HepG2 (cell line): ENCODE results near the gene MEAF6. TPM values are rescaled to one million over a fixed set of nuclear protein-coding genes. Genes with fewer than 3 reads are reported as not detected.

ENCODE experiments used
- GABPA ChIP-seq, 2 experiments: IDR thresholded peaks; 2 replicates each; pipeline ENCODE4 v1.6.1; 2011 to 2016; ENCODE audit warnings: low read depth in 2 of 2, low read length in 1 of 2, missing biosample characterization in 1 of 2, missing genetic modification characterization in 1 of 2
- JARID2 ChIP-seq: sonication (generic); formaldehyde crosslinking; IDR thresholded peaks from 2 replicates; pipeline ENCODE4 v1.8.1; 2023; ENCODE audit warnings: missing genetic modification reagents, inconsistent platforms; ENCODE audit not compliant: insufficient replicate concordance
- KDM6A ChIP-seq: IDR thresholded peaks from 2 replicates; pipeline ENCODE4 v1.6.1; 2016; ENCODE audit warnings: low read depth
- KLF11 ChIP-seq: IDR thresholded peaks from 2 replicates; pipeline ENCODE4 v1.6.1; 2016; ENCODE audit warnings: missing compliant biosample characterization
- MXD4 ChIP-seq: IDR thresholded peaks from 2 replicates; pipeline ENCODE4 v1.6.1; 2016; ENCODE audit warnings: mild to moderate bottlenecking, missing biosample characterization, missing genetic modification reagents
- PHF21A ChIP-seq: sonication (generic); formaldehyde crosslinking; IDR thresholded peaks from 2 replicates; pipeline ENCODE4 v1.5.0; 2020; ENCODE audit warnings: mild to moderate bottlenecking, missing genetic modification reagents
- RBM22 ChIP-seq: fragments of 200-400 bp; formaldehyde crosslinking; optimal IDR thresholded peaks from 2 replicates; pipeline ENCODE3; 2017; ENCODE audit warnings: mild to moderate bottlenecking, low read length, moderate library complexity
- SMAD1 ChIP-seq: sonication (generic); formaldehyde crosslinking; IDR thresholded peaks from 2 replicates; pipeline ENCODE4 v1.4.0; 2020; ENCODE audit warnings: missing genetic modification reagents, low read depth, mild to moderate bottlenecking, borderline replicate concordance
- SP5 ChIP-seq: IDR thresholded peaks from 2 replicates; pipeline ENCODE4 v1.6.1; 2016; ENCODE audit warnings: low read depth, borderline replicate concordance
- ZC3H13 ChIP-seq: sonication (generic); formaldehyde crosslinking; IDR thresholded peaks from 2 replicates; pipeline ENCODE4 v1.8.1; 2023; ENCODE audit warnings: mild to moderate bottlenecking, missing genetic modification reagents, moderate library complexity
- ZC3H4 ChIP-seq: sonication (generic); formaldehyde crosslinking; IDR thresholded peaks from 2 replicates; pipeline ENCODE4 v1.4.0; 2020; ENCODE audit warnings: missing genetic modification reagents, borderline replicate concordance
- ZNF138 ChIP-seq: sonication (generic); formaldehyde crosslinking; IDR thresholded peaks from 2 replicates; pipeline ENCODE4 v1.5.0; 2020; ENCODE audit warnings: mild to moderate bottlenecking, low read depth, missing genetic modification reagents
- ZNF17 ChIP-seq: sonication (generic); formaldehyde crosslinking; IDR thresholded peaks from 2 replicates; pipeline ENCODE4 v1.5.0; 2020; ENCODE audit warnings: mild to moderate bottlenecking, missing genetic modification reagents
- ZNF224 ChIP-seq: sonication (generic); formaldehyde crosslinking; IDR thresholded peaks from 2 replicates; pipeline ENCODE4 v1.5.0; 2020; ENCODE audit warnings: mild to moderate bottlenecking, missing genetic modification reagents
- ZNF282 ChIP-seq: fragments of 450-650 bp; IDR thresholded peaks from 2 replicates; pipeline ENCODE4 v1.6.1; 2018; ENCODE audit not compliant: partially characterized antibody
- ZNF350 ChIP-seq: sonication (generic); formaldehyde crosslinking; IDR thresholded peaks from 2 replicates; pipeline ENCODE4 v1.4.0; 2020; ENCODE audit warnings: mild to moderate bottlenecking, low read depth, missing genetic modification reagents, borderline replicate concordance
- ZNF441 ChIP-seq: sonication (generic); formaldehyde crosslinking; IDR thresholded peaks from 2 replicates; pipeline ENCODE4 v1.7.0; 2021; ENCODE audit warnings: missing genetic modification reagents, borderline replicate concordance
- ZNF614 ChIP-seq: IDR thresholded peaks from 2 replicates; pipeline ENCODE4 v1.6.1; 2018; ENCODE audit warnings: missing biosample characterization, missing genetic modification reagents, inconsistent platforms, borderline replicate concordance
- ZNF678 ChIP-seq: sonication (generic); formaldehyde crosslinking; IDR thresholded peaks from 2 replicates; pipeline ENCODE4 v1.4.0; 2020; ENCODE audit warnings: mild to moderate bottlenecking, missing genetic modification reagents
- polyA plus RNA-seq, 8 experiments: library from polyadenylated mRNA; depleted of rRNA in 3 of 8; stranded (reverse) in 7 of 8; unstranded in 1 of 8; fragments of >200 nt; fragmentation: Illumina TruSeq in 4 of 8; extraction: Trizol in 4 of 8; gene quantifications; 2 replicates each; pipeline versions ENCODE4 v1.2.1 to v1.2.3, GENCODE V29; 2011 to 2016; ENCODE audit warnings: low read depth in 4 of 8, missing spikeins in 1 of 8, mixed read lengths in 1 of 8; ENCODE audit not compliant: insufficient read depth in 1 of 8
- total RNA-seq, 5 experiments: library from RNA; depleted of rRNA; stranded (reverse); fragments of >200 nt; fragmentation: Illumina TruSeq; extraction: Trizol; gene quantifications; 2 replicates each; pipeline ENCODE4 v1.2.3, GENCODE V29; 2016; ENCODE audit warnings: low read depth in 1 of 5
- TF ChIP-seq, protein P1 (sequence below): sonication (generic); formaldehyde crosslinking; IDR thresholded peaks from 2 replicates; pipeline ENCODE4 v1.8.1; 2023; ENCODE audit warnings: mild to moderate bottlenecking, missing genetic modification reagents
- TF ChIP-seq, protein P2 (sequence below): IDR thresholded peaks from 2 replicates; pipeline ENCODE4 v1.6.1; 2016; ENCODE audit warnings: control low read depth
- TF ChIP-seq, protein P3 (sequence below): sonication (generic); formaldehyde crosslinking; IDR thresholded peaks from 2 replicates; pipeline ENCODE4 v1.9.0; 2021; ENCODE audit warnings: mild to moderate bottlenecking, missing genetic modification reagents

Gene MEAF6
- total and polyA plus RNA-seq, 2 of the 13 experiments (the other 11 are each of a cell fraction or from before 2014, with no cell fraction given), result 29.5 to 45.6 TPM

DNA sequence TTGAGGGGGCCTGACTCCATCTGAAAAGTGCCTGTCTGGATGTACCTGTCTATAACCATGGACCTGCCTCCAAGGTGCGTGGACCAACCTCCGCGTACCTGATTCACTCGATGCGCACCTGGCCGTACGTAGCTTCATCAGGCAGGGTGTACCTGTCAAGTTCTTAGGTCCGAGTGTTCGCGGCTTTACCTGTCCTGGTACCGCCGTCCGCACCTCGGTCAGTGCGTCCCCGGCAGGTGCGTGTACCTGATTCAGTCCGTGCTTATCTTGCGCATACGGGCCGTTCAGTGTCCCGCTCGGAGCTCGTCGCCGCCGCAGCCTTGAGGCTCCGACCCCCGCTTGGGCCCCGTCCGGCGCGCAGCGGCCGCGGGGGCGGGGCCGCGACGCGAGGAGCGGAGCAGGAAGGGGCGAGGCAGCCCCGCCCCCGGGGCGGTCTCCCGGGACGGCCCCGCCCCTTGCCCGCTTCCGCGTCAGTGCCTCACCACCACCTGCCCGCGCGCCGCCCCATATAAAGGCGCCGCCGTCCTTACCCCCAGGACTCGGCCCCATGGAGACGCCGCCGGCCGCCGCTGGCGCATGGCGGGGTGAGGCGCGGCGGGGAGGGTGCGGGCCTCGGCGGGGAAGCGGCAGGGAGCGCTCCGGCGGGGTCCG, 40.4 kb downstream of the MEAF6 start, which contains the start of gene ZC3H12A (continued):
- TF ChIP-seq ZNF224, result no peak
- no peak; the same call in 1 of the 2 replicates for TF ChIP-seq SMAD1 (CRISPR knock-in tag)
- no peak for TF ChIP-seq ZNF138 (CRISPR knock-in tag)
- TF ChIP-seq KLF11, result no peak
- TF ChIP-seq ZNF678 (CRISPR knock-in tag), result no peak
- TF ChIP-seq JARID2 (CRISPR knock-in tag), result no peak
- TF ChIP-seq RBM22, result no peak
- TF ChIP-seq MXD4 (CRISPR knock-in tag), result 0 out of 2 replicates have a peak, but pooled peaks have one; percentile 49
- TF ChIP-seq ZC3H4 (CRISPR knock-in tag), result no peak
- no peak for TF ChIP-seq ZNF17
- TF ChIP-seq ZNF441 (CRISPR knock-in tag), result no peak
- 0 out of 2 replicates have a peak, but pooled peaks have one; percentile 13 for TF ChIP-seq ZNF614 (CRISPR knock-in tag)
- TF ChIP-seq, protein P1, sequence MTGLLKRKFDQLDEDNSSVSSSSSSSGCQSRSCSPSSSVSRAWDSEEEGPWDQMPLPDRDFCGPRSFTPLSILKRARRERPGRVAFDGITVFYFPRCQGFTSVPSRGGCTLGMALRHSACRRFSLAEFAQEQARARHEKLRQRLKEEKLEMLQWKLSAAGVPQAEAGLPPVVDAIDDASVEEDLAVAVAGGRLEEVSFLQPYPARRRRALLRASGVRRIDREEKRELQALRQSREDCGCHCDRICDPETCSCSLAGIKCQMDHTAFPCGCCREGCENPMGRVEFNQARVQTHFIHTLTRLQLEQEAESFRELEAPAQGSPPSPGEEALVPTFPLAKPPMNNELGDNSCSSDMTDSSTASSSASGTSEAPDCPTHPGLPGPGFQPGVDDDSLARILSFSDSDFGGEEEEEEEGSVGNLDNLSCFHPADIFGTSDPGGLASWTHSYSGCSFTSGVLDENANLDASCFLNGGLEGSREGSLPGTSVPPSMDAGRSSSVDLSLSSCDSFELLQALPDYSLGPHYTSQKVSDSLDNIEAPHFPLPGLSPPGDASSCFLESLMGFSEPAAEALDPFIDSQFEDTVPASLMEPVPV (CRISPR knock-in tag), result no peak
- TF ChIP-seq ZC3H13 (CRISPR knock-in tag), result peak; percentile 47; the same call in 1 of the 2 replicates
- TF ChIP-seq SP5 (CRISPR knock-in tag), result 0 out of 2 replicates have a peak, but pooled peaks have one; percentile 19
- TF ChIP-seq, protein P2, sequence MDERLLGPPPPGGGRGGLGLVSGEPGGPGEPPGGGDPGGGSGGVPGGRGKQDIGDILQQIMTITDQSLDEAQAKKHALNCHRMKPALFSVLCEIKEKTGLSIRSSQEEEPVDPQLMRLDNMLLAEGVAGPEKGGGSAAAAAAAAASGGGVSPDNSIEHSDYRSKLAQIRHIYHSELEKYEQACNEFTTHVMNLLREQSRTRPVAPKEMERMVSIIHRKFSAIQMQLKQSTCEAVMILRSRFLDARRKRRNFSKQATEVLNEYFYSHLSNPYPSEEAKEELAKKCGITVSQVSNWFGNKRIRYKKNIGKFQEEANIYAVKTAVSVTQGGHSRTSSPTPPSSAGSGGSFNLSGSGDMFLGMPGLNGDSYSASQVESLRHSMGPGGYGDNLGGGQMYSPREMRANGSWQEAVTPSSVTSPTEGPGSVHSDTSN (CRISPR knock-in tag), result no peak
- no peak for TF ChIP-seq ZNF350 (CRISPR knock-in tag)
- TF ChIP-seq GABPA (IDR thresholded peaks at IDR 0.05; ENCODE audit: low read depth, low read length), result no peak
- TF ChIP-seq GABPA (CRISPR knock-in tag; IDR thresholded peaks at IDR 0.05; ENCODE audit: low read depth), result no peak
- no peak for TF ChIP-seq KDM6A (CRISPR knock-in tag)
- peak; percentile 1; the same call in 1 of the 2 replicates for TF ChIP-seq PHF21A (CRISPR knock-in tag)
- TF ChIP-seq, protein P3, sequence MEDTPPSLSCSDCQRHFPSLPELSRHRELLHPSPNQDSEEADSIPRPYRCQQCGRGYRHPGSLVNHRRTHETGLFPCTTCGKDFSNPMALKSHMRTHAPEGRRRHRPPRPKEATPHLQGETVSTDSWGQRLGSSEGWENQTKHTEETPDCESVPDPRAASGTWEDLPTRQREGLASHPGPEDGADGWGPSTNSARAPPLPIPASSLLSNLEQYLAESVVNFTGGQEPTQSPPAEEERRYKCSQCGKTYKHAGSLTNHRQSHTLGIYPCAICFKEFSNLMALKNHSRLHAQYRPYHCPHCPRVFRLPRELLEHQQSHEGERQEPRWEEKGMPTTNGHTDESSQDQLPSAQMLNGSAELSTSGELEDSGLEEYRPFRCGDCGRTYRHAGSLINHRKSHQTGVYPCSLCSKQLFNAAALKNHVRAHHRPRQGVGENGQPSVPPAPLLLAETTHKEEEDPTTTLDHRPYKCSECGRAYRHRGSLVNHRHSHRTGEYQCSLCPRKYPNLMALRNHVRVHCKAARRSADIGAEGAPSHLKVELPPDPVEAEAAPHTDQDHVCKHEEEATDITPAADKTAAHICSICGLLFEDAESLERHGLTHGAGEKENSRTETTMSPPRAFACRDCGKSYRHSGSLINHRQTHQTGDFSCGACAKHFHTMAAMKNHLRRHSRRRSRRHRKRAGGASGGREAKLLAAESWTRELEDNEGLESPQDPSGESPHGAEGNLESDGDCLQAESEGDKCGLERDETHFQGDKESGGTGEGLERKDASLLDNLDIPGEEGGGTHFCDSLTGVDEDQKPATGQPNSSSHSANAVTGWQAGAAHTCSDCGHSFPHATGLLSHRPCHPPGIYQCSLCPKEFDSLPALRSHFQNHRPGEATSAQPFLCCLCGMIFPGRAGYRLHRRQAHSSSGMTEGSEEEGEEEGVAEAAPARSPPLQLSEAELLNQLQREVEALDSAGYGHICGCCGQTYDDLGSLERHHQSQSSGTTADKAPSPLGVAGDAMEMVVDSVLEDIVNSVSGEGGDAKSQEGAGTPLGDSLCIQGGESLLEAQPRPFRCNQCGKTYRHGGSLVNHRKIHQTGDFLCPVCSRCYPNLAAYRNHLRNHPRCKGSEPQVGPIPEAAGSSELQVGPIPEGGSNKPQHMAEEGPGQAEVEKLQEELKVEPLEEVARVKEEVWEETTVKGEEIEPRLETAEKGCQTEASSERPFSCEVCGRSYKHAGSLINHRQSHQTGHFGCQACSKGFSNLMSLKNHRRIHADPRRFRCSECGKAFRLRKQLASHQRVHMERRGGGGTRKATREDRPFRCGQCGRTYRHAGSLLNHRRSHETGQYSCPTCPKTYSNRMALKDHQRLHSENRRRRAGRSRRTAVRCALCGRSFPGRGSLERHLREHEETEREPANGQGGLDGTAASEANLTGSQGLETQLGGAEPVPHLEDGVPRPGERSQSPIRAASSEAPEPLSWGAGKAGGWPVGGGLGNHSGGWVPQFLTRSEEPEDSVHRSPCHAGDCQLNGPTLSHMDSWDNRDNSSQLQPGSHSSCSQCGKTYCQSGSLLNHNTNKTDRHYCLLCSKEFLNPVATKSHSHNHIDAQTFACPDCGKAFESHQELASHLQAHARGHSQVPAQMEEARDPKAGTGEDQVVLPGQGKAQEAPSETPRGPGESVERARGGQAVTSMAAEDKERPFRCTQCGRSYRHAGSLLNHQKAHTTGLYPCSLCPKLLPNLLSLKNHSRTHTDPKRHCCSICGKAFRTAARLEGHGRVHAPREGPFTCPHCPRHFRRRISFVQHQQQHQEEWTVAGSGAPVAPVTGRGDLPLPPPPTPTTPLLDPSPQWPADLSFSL, result no peak
- TF ChIP-seq ZNF282, result no peak
